Dermis microvascular lymphatic vessel endothelial cell (primary cell): ENCODE results near the gene KANK3. TPM values are rescaled to one million over a fixed set of nuclear protein-coding genes. Genes with fewer than 3 reads are reported as not detected.

ENCODE experiments used
- total RNA-seq: library from RNA; depleted of rRNA; stranded (reverse); fragments of >200 nt; gene quantifications from 2 replicates; pipeline ENCODE4 v1.2.1, GENCODE V29; 2014

KANK3 gene
- total RNA-seq, 1 donor from 2014 or later = 52.8 TPM

Other genes with a start within 250 kb of the KANK3 start
- gene FBN3, start 193.7 kb downstream of the KANK3 start, total RNA-seq = not detected in 2 replicates
- gene CERS4, start 133.9 kb downstream of the KANK3 start, total RNA-seq = 7.7 and 22.9 TPM in 2 replicates
- 25.7 and 28.6 TPM in 2 replicates for gene CD320, start 34.9 kb downstream of the KANK3 start, total RNA-seq
- 21.0 and 39.7 TPM in 2 replicates for gene NDUFA7, start 21.9 kb downstream of the KANK3 start, total RNA-seq
- 202 and 270 TPM in 2 replicates for gene RPS28, start 21.8 kb downstream of the KANK3 start, total RNA-seq
- 1.0 and 10.7 TPM in 2 replicates for gene ANGPTL4, start 20.9 kb upstream of the KANK3 start, total RNA-seq
- gene RAB11B, start 47.1 kb upstream of the KANK3 start, total RNA-seq = 48.1 and 105 TPM in 2 replicates
- gene MARCHF2, start 70.0 kb upstream of the KANK3 start, total RNA-seq = 122 and 194 TPM in 2 replicates
- gene HNRNPM, start 101.7 kb upstream of the KANK3 start, total RNA-seq = 68.3 and 70.3 TPM in 2 replicates
- not detected in 2 replicates for gene PRAM1, start 159.4 kb upstream of the KANK3 start, total RNA-seq
- gene ZNF414, start 170.9 kb upstream of the KANK3 start, total RNA-seq = 3.3 and 5.8 TPM in 2 replicates
- 0.13 and 0.38 TPM in 2 replicates for gene MYO1F, start 234.2 kb upstream of the KANK3 start, total RNA-seq